Activated CD8-positive, alpha-beta memory T cell treated with anti-CD3 and anti-CD28 coated beads for 24 hours (primary cell): ENCODE results near the gene GPRIN2.

Source experiments
- DNase-seq: peaks from one replicate; pipeline ENCODE4 v3.0.0-alpha.2; 2020

The GPRIN2 gene

DNA sequence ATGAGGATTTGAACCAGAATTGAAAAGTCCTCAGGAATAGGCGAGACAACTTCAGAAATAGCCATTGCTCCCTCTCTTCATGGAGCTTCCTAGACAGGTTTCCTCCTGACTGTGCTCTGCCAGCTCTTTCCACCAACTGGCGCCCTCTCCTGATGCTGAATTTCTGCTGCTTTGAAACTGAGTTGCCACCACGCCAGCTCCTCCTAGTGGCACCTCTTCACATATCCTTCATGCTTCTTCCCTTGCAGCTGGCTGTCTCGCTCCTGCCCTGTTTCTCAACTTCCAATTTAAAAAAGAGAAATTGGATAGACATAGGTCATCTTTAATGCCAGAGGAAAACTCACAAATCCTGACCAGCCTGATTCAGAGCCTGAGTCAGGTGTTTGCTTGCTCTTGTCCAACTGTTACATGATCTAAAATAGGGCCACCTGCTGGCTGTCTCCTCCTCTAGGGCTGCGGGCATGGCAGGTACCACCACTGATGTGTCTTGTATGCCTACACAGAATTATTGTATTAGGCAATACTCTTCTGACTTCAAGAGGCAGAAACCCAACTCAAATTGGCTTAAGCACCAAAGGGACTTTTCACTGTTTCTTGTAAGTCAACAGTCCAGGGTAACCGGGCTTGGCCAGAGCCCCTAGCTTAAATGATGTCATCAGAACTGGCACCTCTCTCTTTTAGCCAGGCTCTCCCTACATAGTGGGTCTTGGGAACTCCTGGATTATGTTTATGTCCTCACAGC, 9.3 kb upstream of the GPRIN2 start:
- peak; percentile 70 for DNase-seq

GRCh38 chr10:46560952-46561351, 4.5 kb upstream of the GPRIN2 start:
- peak; percentile 41 for DNase-seq

DNA sequence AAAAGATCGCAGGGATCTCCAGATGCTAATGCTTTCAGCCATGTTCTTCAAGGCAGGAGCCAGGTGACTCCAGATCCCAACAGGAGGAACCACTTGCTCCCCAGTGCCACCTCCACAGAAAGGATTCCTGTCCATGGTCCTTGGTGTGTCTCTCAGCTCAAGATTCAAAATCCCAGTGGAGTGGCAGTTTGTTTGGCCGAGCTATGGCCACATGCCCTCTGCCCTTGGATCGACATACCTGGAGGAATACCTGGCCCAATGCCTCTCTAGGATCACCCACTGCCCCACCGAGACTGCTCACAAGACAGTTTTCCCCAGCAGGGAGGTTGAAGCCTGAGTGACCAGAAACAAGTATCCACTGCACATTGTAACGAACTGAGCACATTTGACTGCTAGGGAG, 3.9 kb upstream of the GPRIN2 start:
- peak; percentile 51 for DNase-seq

DNA sequence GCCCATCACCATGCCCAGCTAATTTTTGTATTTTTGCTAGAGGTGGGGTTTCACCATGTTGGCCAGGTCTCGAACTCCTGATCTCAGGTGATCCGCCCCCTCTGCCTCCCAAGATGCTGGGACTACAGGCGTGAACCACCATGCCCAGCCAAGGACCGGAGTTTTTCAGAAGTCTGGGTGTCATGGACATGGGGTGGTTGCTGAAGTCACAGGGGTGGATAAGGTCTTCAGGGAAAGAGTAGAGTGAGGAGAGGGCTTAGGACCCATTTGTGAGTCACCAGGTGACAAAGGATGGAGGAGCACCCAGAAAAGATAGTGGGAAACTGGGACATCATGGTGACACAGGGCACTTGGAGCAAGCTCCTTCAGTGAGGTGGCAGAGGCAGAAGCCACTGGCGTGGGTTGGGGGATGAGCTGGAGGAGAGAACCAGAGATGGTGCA, 2.8 kb upstream of the GPRIN2 start:
- peak; percentile 53 for DNase-seq

- DNase-seq: peak; percentile 51
Observed at GRCh38 chr10:46558392-46559185, 2.1 kb upstream of the GPRIN2 start.

DNA sequence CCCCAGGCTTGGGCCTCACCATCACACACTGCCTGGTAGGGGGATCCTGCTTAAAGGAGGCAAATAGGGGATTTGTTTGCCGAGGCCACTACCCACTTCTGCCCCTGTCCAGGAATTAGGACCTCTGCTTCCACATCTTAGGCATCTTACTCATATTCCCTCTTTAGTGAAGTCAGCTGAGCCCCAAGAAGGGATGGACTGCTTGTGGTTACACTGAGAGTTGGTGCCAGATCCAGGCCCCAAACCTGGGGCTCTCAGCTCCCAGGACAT, 1.6 kb upstream of the GPRIN2 start:
- DNase-seq: no peak

- peak; percentile 57 for DNase-seq
Observed at GRCh38 chr10:46557319-46558121, 1.1 kb upstream of the GPRIN2 start.

DNA sequence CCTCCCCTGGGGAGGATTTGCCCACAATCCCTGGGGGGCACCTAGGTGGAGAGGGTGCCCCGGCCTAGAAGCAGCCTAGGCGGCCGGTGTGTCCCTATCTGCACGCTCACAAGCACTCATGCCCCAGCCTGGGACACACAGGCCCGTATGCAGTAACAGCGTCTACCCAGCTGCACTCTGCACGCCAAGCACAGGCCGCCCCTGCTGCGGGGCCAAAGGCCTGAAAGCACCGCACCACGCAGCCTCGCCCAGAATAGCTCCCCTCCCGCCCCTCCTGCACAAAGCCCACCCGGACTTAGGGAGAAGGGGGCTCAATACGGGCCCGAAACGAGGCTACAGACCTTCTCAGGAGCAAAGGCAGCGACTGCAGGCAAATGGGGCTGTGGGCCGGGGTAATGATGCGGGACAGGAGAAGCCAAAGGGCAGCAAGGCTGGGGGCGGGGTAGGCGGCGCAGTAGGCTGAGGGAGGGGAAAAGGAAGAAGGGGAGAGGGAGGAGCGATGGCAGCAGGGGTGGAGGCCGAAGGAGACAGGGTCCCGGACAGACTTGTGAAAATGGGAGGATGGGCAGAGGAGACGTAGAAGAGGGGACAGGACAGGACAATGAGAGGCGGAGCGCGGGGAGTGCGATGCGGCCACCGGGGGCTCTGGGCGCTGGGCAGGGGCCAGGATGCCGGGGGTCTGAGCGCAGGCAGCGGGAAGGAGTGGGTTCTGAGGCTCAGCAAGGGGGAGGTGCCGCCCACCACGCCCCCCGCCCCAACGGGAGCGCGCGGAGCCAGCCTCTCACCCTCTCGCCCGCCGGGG, 544 bp downstream of the GPRIN2 start:
- peak; percentile 56 for DNase-seq

DNA sequence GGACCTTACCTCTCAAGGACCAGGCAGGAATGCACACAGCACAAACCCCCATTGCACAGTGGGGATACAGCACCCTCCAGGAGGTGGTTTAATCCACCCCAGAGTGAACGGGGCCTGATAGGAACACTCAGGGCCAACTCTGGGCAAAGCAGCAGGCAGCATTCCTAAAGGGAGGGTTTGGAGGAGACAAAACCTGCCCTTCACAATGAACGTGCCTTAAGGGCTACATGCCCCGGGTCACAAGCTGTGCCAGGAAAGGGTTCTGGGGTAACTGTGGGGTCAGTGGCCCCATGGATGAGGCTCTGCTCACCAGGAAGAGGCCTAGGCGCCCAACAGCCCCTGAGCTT, 1.1 kb downstream of the GPRIN2 start:
- DNase-seq: peak; percentile 56

- DNase-seq: no peak
Observed at GRCh38 chr10:46554166-46554781, 2.2 kb downstream of the GPRIN2 start.

DNA sequence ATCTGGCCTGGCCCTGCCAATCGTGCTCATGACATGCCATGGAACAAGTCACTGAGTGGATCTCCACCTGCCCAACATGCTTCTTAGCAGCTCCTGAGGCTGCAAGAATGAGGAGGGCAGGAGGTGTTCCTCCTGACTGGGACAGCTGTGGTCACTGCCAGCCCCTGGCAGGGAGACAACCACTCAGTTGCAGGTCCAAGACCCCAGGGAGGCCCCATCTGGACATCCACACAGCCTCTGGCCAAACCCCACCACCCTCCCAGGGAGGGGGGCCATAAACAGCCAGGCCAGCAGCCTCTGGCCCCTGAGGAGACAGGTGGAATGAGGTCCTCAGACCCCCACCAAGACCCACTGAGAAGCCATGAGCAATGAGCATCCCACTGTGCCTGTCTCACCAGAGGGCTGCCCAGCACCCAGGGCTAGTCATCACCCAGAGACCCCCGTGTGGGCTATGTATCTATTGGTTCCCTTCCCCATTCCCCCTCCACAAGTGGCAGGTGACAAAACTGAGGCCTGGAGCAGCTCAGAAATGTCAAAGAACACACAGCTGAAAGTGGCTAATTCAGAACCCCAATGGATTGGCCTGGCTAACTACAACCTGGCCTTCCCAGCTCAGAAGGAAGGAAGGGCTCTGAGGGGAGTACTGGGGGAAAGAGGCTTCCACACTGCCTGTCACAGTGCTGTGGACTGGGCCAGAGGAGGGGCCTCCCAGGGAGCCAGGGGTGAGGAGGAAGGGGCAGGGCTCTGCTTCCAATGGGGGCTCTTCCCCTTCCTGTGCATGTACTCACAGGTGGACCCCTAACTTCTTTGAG, 3.0 kb downstream of the GPRIN2 start:
- DNase-seq: peak; percentile 56

DNA sequence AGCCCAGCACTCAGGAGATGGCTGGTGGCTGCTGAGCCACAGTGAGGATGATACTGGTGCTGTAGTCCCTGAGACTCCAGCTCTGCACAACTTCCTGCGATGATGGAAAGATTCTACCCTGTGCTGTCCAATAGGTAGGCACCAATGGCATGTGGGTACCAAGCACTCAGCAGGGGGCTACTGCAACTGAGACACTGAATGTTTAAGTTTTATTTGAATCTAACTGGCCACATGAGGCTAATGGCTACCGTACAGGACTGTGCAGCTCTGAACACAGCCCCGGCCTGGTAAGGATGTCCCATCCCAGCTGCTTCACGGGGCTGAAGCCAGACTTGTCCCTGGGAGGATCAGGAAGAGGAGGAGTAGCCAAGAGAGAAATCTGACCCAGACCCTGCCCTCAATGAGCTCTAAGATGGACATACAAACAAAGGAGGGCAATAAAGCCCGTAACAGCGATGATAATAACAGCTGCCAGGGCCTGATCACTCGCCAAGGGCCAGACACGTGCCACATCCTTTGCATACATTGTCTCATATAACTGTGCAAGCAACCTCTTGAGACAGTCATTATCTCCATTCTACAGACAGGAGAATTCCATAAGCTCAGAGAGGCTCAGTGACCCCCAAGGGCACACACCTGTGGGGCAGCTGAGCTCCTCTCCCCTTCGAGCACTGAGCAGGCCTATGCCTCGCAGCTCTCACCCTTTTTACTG, 3.8 kb downstream of the GPRIN2 start:
- no peak for DNase-seq

DNA sequence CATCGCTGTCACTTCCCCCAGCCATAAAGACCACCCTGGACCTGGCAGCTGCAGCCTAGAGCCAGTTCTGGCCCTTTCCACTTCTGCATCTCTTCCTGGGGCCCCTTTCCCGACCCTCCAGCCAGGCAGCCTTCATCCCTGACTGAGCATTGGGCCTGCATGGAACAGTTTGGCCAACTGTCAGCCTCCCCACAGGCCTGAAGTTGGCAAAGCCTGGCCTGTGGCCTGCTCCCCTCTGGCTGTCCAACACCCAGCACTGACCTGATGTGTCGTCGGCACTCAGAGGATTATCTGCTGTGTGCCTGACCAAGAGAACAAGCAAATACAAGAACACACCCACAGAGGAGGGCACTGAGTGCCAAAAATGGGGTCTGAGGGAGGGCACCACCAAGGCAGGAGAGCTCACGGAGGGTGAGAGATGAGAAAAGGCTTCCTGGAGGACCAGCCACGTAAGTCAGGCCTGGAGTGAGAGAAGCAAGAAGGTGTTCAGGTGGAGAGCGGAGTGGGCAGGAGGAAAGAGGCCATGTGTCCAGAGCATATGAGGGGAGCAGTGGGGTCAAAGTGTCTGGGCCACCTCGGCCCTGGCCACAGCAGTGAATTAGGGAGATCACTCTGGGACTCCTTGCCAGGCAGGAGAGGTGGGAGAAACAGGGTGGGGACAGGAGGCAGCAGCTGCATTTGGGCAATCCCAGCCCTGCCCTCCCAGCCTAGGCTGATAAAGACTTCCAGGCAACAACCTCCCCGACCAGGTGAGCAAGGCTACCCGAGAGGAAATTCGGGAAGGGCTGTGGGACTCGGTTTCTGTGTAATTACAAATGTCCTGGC, 4.5 kb downstream of the GPRIN2 start:
- peak; percentile 56 for DNase-seq

GRCh38 chr10:46550795-46551700, 5.4 kb downstream of the GPRIN2 start:
- DNase-seq: no peak

DNA sequence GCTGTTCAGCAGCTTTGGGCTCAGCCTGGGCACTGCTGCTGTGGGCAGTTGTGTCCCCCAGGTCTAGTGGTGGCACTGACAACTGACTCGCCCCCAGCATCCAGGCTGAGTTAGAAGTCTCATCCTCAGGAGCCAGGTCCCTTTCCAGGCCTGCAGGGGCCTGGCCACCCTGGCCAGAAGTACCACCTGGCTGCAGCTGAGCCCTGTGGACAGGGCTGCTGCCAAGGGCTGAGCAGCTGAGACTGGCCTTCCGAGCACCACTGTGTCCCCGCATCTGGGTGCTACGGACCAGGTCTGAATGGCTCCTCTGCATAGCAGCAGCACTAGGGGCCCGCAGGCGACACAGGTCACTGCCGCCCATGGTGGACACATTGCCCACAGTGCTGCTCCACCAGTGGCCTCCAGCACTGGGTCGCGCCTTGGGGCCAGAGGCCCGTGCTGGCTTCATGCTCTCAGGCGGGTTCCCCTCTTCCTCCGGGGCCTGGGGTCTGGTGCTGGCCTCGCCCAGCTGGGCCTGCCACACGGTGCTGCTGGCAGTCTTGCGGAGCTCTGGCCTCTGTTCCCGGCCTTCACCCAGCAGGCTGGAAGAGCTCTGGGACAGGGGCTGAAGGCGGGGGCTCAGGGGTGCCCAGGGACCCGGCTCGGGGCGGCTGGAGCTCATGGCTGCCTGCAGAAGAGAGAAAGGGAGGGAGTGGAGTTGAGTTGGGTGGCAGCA, 6.2 kb downstream of the GPRIN2 start:
- DNase-seq: no peak

DNA sequence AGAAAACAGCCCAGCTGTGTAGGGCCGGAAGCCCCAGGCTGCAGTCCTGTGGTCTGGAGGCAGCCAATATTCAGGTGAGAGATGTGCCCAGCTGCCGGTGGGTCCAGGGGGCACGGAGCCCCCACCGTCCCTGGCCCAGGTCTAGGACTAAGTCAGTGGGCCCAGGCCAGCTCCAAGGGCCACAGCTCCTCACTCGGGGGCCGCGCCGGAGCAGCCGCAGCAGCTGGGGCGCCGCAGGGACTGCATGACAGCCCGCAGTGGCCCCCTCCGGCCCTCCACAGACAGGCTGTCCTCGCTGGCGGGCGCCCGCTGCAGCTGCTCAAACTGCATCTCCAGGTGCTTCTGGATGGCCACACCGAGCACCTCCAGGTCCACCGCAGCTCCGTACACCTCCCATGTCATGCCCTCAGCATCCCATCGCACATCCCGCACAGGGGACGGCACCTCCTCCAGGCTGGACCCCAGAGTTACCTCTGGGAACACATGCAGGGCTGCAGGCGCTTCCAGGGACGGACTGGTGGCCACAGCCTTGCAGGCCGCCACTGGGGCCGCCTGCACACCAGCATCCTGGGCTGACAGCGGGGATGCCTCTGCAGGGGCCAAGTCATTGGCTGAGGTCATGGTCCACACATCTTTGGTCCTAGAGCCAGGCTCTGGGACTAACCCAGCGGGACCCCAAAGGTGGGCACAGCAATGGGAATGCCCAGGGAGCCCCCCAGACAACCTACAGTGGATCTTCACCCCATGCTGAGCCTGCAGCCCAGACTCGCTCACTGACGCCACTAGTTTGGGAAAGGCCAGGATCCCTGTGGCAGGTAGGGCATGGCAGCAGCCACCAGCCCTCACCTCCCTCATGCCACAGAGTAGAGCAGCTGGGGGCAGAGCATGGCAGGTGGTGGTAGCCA, 7.0 kb downstream of the GPRIN2 start:
- DNase-seq: peak; percentile 43

DNA sequence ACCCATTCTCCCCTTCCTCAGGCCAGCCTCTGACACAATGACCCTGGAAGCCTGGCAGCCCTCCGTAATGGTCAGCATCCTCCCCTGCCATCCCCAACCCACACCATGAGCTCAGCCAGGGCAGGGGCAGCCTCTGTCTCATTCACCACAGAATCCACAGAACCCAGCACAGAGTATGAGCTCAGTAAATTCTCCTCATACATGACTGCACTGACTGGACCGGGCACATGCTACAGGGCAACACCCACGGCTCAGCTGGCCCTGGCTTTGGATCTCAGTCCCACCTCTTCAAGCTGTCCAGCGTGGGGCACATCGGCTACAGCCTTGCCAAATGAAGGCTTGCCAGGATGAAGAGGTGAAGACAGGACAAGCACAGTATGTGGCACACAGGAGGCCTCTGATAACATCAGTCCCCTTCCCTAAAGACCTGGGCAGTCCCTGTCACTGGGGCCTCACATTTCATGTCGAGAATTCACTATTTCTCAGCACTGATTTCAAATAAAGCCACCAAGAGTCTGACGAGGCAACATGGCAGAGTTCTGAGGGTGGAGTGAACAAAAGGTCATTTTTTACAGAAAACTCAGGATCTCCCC, 7.9 kb downstream of the GPRIN2 start:
- DNase-seq: peak; percentile 49
